Skeletal muscle satellite cell (primary cell): ENCODE results near the gene KLHDC4.

Experiments
- H3K27me3 ChIP-seq: 2 replicates; pipeline ENCODE4 v1.7.0; 2013; ENCODE audit warnings: low read length; ENCODE audit not compliant: control insufficient read depth, insufficient read depth
- H3K36me3 ChIP-seq: 2 replicates; pipeline ENCODE4 v1.7.0; 2013; ENCODE audit warnings: mild to moderate bottlenecking, control low read depth, low read length; ENCODE audit not compliant: insufficient read depth
- H3K4me1 ChIP-seq: 2 replicates; pipeline ENCODE4 v1.7.0; 2013; ENCODE audit warnings: low read length; ENCODE audit not compliant: control insufficient read depth, insufficient read depth
- H3K4me2 ChIP-seq: 2 replicates; pipeline ENCODE4 v1.7.0; 2013; ENCODE audit warnings: mild to moderate bottlenecking, low read length
- H3K4me3 ChIP-seq: 2 replicates; pipeline ENCODE4 v1.7.0; 2013; ENCODE audit warnings: low read length
- H3K9ac ChIP-seq: 2 replicates; pipeline ENCODE4 v1.7.0; 2013; ENCODE audit warnings: mild to moderate bottlenecking, low read depth, low read length, moderate library complexity
- H3K9me3 ChIP-seq: replicated peaks from 2 replicates; pipeline ENCODE4 v1.7.0; 2013; ENCODE audit warnings: mild to moderate bottlenecking, control low read depth, low read length

KLHDC4 gene

GRCh38 chr16:87671715-87672270, 94.0 kb downstream of the KLHDC4 start:
- Histone ChIP-seq H3K27me3 (peaks cover 58% of the 10 kb centered on the region), H3K9ac (no peak overlapping the region), H3K36me3 (no peaks in the 10 kb centered on the region), H3K4me2 (no peak overlapping the region), H3K4me3 (no peak overlapping the region), H3K4me1 (no peaks in the 10 kb centered on the region), H3K9me3 (no peaks in the 10 kb centered on the region)

DNA sequence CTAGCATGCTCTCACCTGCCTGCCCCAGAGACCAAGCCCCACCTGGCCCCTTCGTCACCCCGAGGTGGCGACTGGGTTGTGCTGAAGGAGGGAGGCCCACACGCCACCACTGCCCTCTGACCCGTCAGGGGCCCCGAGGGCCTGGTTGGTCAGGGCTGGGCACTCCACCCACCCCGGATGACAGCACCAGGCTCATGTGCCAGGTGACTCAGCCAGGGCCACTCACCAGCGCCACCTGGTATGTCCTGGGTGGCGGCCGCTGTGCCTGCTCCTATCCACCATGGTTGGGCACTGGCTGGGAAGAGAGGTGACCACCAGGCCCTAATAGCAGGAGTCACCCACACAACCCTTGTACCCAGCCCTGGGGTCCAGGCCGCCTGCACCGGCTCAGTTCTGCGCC, 94.6 kb downstream of the KLHDC4 start:
- H3K27me3 ChIP-seq, result peaks cover 60% of the 10 kb centered on the region

GRCh38 chr16:87669672-87670071, 96.1 kb downstream of the KLHDC4 start:
- Histone ChIP-seq H3K9ac (no peak overlapping the region), H3K4me2 (no peak overlapping the region), H3K4me1 (no peaks in the 10 kb centered on the region), H3K4me3 (no peak overlapping the region), H3K36me3 (no peaks in the 10 kb centered on the region), H3K27me3 (peaks cover 49% of the 10 kb centered on the region), H3K9me3 (no peaks in the 10 kb centered on the region)

More for the DNA sequence above, 94.6 kb downstream of the KLHDC4 start:
- H3K4me1 ChIP-seq, result no peaks in the 10 kb centered on the region
- H3K4me3 ChIP-seq, result no peak overlapping the region
- H3K9me3 ChIP-seq, result no peaks in the 10 kb centered on the region
- H3K36me3 ChIP-seq, result no peaks in the 10 kb centered on the region
- no peak overlapping the region for H3K4me2 ChIP-seq
- no peak overlapping the region for H3K9ac ChIP-seq

- H3K9me3 ChIP-seq, result no peaks in the 10 kb centered on the region
- peaks cover 53% of the 10 kb centered on the region for H3K27me3 ChIP-seq
- no peak overlapping the region for H3K9ac ChIP-seq
- H3K4me2 ChIP-seq, result no peak overlapping the region
- H3K36me3 ChIP-seq, result no peaks in the 10 kb centered on the region
- no peak overlapping the region for H3K4me3 ChIP-seq
- no peaks in the 10 kb centered on the region for H3K4me1 ChIP-seq
Observed at GRCh38 chr16:87667946-87668345, 97.8 kb downstream of the KLHDC4 start.

GRCh38 chr16:87667443-87667842, 98.3 kb downstream of the KLHDC4 start:
- Histone ChIP-seq H3K36me3 (no peaks in the 10 kb centered on the region), H3K9ac (no peak overlapping the region), H3K4me2 (no peak overlapping the region), H3K27me3 (peaks cover 54% of the 10 kb centered on the region), H3K4me3 (no peak overlapping the region), H3K4me1 (no peaks in the 10 kb centered on the region), H3K9me3 (no peaks in the 10 kb centered on the region)

GRCh38 chr16:87666919-87667318, 98.9 kb downstream of the KLHDC4 start:
- Histone ChIP-seq H3K9me3 (no peaks in the 10 kb centered on the region), H3K9ac (no peak overlapping the region), H3K4me3 (no peak overlapping the region), H3K36me3 (no peaks in the 10 kb centered on the region), H3K4me2 (no peak overlapping the region), H3K27me3 (peaks cover 52% of the 10 kb centered on the region), H3K4me1 (no peaks in the 10 kb centered on the region)

DNA sequence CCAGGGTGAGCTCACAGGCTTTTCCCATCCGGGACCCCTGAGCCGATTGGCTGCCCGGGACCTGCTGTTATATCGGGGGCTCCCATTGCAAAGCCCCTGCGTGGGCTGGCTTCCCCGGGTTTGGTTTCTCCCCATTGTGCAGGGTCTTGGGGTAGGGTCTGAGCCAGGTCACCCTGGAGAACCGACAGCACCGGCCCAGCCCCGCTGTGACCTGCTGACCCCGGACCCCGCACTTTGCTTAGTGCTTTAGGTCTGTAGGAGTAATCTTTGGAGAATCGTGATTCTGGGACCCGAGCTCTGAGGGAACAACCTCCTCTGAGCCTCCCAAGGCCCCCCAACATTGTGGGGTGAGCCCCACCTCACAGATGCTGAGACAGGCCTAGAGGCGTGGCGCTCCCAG, 100.6 kb downstream of the KLHDC4 start:
- H3K4me1 ChIP-seq, result no peaks in the 10 kb centered on the region
- H3K27me3 ChIP-seq, result peaks cover 54% of the 10 kb centered on the region
- H3K9me3 ChIP-seq, result no peaks in the 10 kb centered on the region
- H3K4me2 ChIP-seq, result no peak overlapping the region
- H3K9ac ChIP-seq, result no peak overlapping the region
- H3K4me3 ChIP-seq, result no peak overlapping the region
- H3K36me3 ChIP-seq, result no peaks in the 10 kb centered on the region

DNA sequence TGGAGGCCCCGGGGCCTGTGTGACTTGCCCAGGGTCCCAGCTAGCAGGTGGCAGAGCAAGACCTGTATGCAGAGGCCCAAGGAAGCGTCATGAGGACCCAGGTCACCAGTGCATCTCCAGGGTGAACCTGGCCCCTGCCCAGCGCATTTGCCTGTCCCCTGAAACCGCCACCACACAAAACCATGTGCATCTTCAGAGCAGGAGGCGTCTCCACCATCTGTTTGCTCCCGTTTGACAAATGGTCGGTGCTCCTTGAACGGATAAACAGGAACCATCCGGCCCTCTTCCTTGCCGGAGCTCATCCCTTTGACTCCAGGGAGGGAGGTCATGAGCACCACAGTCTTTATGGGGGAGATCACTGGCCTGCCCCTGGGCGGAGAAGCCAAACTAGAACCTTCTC, 101.0 kb downstream of the KLHDC4 start:
- Histone ChIP-seq H3K36me3 (no peaks in the 10 kb centered on the region), H3K4me2 (no peak overlapping the region), H3K27me3 (peaks cover 54% of the 10 kb centered on the region), H3K4me3 (no peak overlapping the region), H3K9me3 (no peaks in the 10 kb centered on the region), H3K9ac (no peak overlapping the region), H3K4me1 (no peaks in the 10 kb centered on the region)

DNA sequence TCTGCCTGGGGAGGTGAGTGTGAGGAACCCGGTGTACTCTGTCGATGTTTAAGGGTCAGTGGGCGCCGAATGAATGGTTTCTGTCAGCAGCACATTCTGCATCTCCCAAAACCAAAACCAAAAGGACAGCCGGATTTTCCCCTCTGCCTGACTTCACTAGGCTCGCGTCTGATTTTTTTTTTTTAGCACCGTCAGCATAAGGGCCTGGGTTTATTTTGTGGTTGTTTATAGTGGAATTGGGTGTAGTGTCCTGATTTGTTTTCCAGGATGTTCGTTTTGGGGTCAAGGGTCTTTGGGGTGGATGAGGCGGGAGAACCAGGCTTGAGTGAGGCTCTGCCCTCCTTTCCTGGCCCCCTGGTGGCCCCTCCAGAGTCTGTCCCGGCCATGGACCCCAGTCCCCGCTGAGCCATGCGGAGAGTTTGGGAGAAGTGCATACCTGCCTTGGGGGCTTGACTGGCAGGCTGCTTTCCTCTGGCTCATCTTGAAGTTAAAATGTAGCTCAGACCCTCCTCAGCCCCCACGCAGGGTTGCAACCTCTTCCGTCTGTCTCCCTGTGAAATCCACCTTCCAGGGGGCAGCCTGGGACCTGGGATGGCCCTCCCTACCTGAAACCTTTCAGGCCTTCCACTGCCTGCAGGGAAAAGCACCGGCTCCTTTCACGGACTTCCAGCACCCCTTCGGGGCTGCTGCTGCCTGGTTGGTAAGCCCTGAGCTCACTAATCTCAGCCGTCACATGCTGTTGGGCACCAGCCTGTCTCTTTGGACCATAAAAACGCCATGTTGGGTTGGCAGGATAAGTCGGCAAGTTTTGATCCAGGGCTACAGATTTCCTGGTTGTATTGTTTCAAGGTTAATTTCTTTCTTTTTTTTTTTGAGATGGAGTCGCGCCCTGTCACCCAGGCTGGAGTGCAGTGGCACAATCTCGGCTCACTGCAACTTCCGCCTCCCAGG, 103.3 kb downstream of the KLHDC4 start:
- H3K4me3 ChIP-seq, result no peak overlapping the region
- no peaks in the 10 kb centered on the region for H3K4me1 ChIP-seq
- no peaks in the 10 kb centered on the region for H3K9me3 ChIP-seq
- no peaks in the 10 kb centered on the region for H3K36me3 ChIP-seq
- no peak overlapping the region for H3K4me2 ChIP-seq
- no peak overlapping the region for H3K9ac ChIP-seq
- peaks cover 48% of the 10 kb centered on the region for H3K27me3 ChIP-seq

DNA sequence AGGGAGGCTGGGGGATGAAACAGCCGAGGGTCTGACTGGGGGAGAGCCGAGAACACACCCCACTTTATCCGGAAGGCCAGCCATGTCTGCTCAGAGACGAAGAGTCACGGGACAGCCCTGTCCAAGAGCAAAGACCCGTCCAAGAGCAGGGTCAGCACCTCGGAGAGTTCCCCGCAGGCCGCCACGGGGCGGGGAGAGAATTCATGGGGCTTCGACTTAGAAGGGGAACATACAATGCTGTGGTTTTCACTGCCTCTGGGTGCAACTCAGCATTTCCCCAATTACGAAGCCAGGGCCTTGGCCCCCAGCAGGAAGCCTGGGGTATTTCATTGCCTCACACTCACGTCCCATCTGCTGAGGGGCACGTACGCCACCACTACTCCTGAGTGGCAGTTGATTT, 104.2 kb downstream of the KLHDC4 start:
- H3K36me3 ChIP-seq, result no peaks in the 10 kb centered on the region
- no peak overlapping the region for H3K4me3 ChIP-seq
- H3K27me3 ChIP-seq, result peaks cover 48% of the 10 kb centered on the region
- H3K4me2 ChIP-seq, result no peak overlapping the region
- H3K9ac ChIP-seq, result no peak overlapping the region
- H3K9me3 ChIP-seq, result no peaks in the 10 kb centered on the region
- H3K4me1 ChIP-seq, result no peaks in the 10 kb centered on the region

- Histone ChIP-seq H3K27me3 (peaks cover 70% of the 10 kb centered on the region), H3K4me2 (no peak overlapping the region), H3K9ac (no peak overlapping the region), H3K4me3 (no peak overlapping the region), H3K36me3 (no peaks in the 10 kb centered on the region), H3K9me3 (no peaks in the 10 kb centered on the region), H3K4me1 (no peaks in the 10 kb centered on the region)
Observed at GRCh38 chr16:87658564-87659225, 107.1 kb downstream of the KLHDC4 start.
